HCT116 (cell line): ENCODE data around the gene BIRC6. TPM values are rescaled to one million over a fixed set of nuclear protein-coding genes. Genes with fewer than 3 reads are reported as not detected.

Experiments
- ATAC-seq: fragments of 200-7000 bp; cut with Tn5 transposase; 2 replicates; pipeline ENCODE4 v1.9.1; 2020; ENCODE audit warnings: mild to moderate bottlenecking, moderate library complexity
- BruUV-seq: library from RNA; stranded (reverse); fragments of 400-500 nt; replicated peaks from 2 replicates; lab custom pipeline; 2021; lab: Mats Ljungman, UMichigan
- CTCF ChIA-PET: fragments of 300-600 bp; sonication (Branson Sonifier 250); formaldehyde crosslinking; loops from one replicate; lab custom pipeline; 2021; ENCODE audit warnings: antibody characterized with exemption; lab: Charles Lee
- POLR2A ChIA-PET: fragments of 300-600, 350-600 bp; sonication (Branson Sonifier 250); formaldehyde crosslinking; loops from one replicate; lab custom pipeline; 2021; ENCODE audit warnings: antibody characterized with exemption; lab: Charles Lee
- RAD21 ChIA-PET, 2 experiments: fragments of 300-600 bp; sonication (Branson Sonifier 250); formaldehyde crosslinking; loops; one replicate each; lab custom pipeline; 2023; ENCODE audit warnings: low total read pairs in 2 of 2; ENCODE audit not compliant: uncharacterized antibody in 2 of 2, unreplicated experiment in 2 of 2, low non-redundant PET in 1 of 2; lab: Charles Lee
- DNase-seq: peaks from one replicate; pipeline ENCODE4 v3.0.0-alpha.2; 2010; ENCODE audit warnings: low read depth, low spot score
- H2AFZ ChIP-seq: fragments of 200-600 bp; shearing (Covaris generic), sonication (generic); 2 replicates; pipeline ENCODE4 v1.6.1; 2017; ENCODE audit warnings: low read depth, mixed run types, mixed read lengths, antibody characterized with exemption, low read length; ENCODE audit not compliant: poor library complexity, severe bottlenecking
- H3K27ac ChIP-seq: 2 replicates; pipeline ENCODE4 v1.5.1; 2012; ENCODE audit warnings: low read depth, low read length
- H3K27me3 ChIP-seq: fragments of 200-600 bp; sonication (generic); 2 replicates; pipeline ENCODE4 v1.6.1; 2016; ENCODE audit warnings: mixed run types, low read length, mixed read lengths; ENCODE audit not compliant: insufficient read depth
- H3K36me3 ChIP-seq, 2 experiments: fragments of 200-500 bp in 1 of 2; fragments of 200-600 bp in 1 of 2; sonication (Bioruptor generic) in 1 of 2; sonication (generic) in 1 of 2; 2 replicates each; pipeline versions ENCODE4 v1.5.1 to v1.6.1; 2014 to 2016; ENCODE audit warnings: low read length in 2 of 2, inconsistent platforms in 1 of 2, mixed read lengths in 1 of 2, mixed run types in 1 of 2; ENCODE audit not compliant: insufficient read depth in 2 of 2, control insufficient read depth in 1 of 2
- H3K4me1 ChIP-seq, 2 experiments: fragments of 200-600 bp in 1 of 2; sonication (generic) in 1 of 2; 2 replicates each; pipeline versions ENCODE4 v1.5.1 to v1.6.1; 2012 to 2017; ENCODE audit warnings: low read length in 2 of 2, inconsistent platforms in 1 of 2, mild to moderate bottlenecking in 1 of 2, mixed read lengths in 1 of 2, mixed run types in 1 of 2, moderate library complexity in 1 of 2; ENCODE audit not compliant: insufficient read depth in 2 of 2, control insufficient read depth in 1 of 2
- H3K4me2 ChIP-seq: fragments of 200-600 bp; sonication (generic); 2 replicates; pipeline ENCODE4 v1.6.1; 2017; ENCODE audit warnings: mixed run types, low read length, mixed read lengths
- H3K4me3 ChIP-seq, 2 experiments: fragments of 200-600 bp in 1 of 2; sonication (generic) in 1 of 2; replicated peaks in 1 of 2; 2 replicates each; pipeline ENCODE4 v1.5.1; 2011 to 2016; ENCODE audit warnings: low read length in 2 of 2, control low read depth in 1 of 2, low read depth in 1 of 2, mild to moderate bottlenecking in 1 of 2, mixed read lengths in 1 of 2, mixed run types in 1 of 2
- H3K79me2 ChIP-seq: fragments of 200-600 bp; sonication (generic); 2 replicates; pipeline ENCODE4 v1.6.1; 2017; ENCODE audit warnings: mild to moderate bottlenecking, mixed run types, low read length, moderate library complexity, mixed read lengths; ENCODE audit not compliant: insufficient read depth
- H3K9ac ChIP-seq: fragments of 200-600 bp; sonication (generic); 2 replicates; pipeline ENCODE4 v1.6.1; 2016; ENCODE audit warnings: low read length, mixed read lengths
- H3K9me2 ChIP-seq: fragments of 200-600 bp; sonication (generic), shearing (Covaris generic); 2 replicates; pipeline ENCODE4 v1.6.1; 2017; ENCODE audit warnings: mixed run types, mild to moderate bottlenecking, moderate library complexity; ENCODE audit not compliant: insufficient read depth
- H3K9me3 ChIP-seq, 2 experiments: fragments of 200-500 bp in 1 of 2; fragments of 200-600 bp in 1 of 2; sonication (Bioruptor generic) in 1 of 2; sonication (generic) in 1 of 2; 2 replicates each; pipeline ENCODE4 v1.6.1; 2014 to 2017; ENCODE audit warnings: low read length in 2 of 2, mixed read lengths in 2 of 2, inconsistent platforms in 1 of 2, low read depth in 1 of 2, mild to moderate bottlenecking in 1 of 2, mixed run types in 1 of 2, moderate library complexity in 1 of 2; ENCODE audit not compliant: control insufficient read depth in 1 of 2, insufficient read depth in 1 of 2
- H4K20me1 ChIP-seq: fragments of 200-600 bp; sonication (generic), shearing (Covaris generic); 2 replicates; pipeline ENCODE4 v1.6.1; 2017; ENCODE audit warnings: mixed run types, mild to moderate bottlenecking, moderate library complexity; ENCODE audit not compliant: insufficient read depth
- ATF3 ChIP-seq: IDR thresholded peaks from 2 replicates; pipeline ENCODE4 v1.6.1; 2012
- CBX3 ChIP-seq: IDR thresholded peaks from 2 replicates; pipeline ENCODE4 v1.6.1; 2012; ENCODE audit warnings: low read depth
- CTCF ChIP-seq, 3 experiments: fragments of 200-600 bp in 1 of 3; sonication (generic) in 1 of 3; IDR thresholded peaks in 2 of 3; conservative IDR thresholded peaks in 1 of 3; 2 replicates each; pipeline ENCODE4 v1.5.1; 2012 to 2017; ENCODE audit warnings: low read depth in 2 of 3, low read length in 2 of 3, antibody characterized with exemption in 1 of 3, borderline replicate concordance in 1 of 3, control low read depth in 1 of 3, mild to moderate bottlenecking in 1 of 3, mixed read lengths in 1 of 3, mixed run types in 1 of 3, moderate library complexity in 1 of 3; ENCODE audit not compliant: insufficient read depth in 1 of 3
- EGR1 ChIP-seq: IDR thresholded peaks from 2 replicates; pipeline ENCODE4 v1.6.1; 2012; ENCODE audit warnings: low read depth
- EZH2 ChIP-seq: fragments of 200-600 bp; sonication (generic); IDR thresholded peaks from 2 replicates; pipeline ENCODE4 v1.6.1; 2017; ENCODE audit warnings: antibody characterized with exemption, mixed run types
- EZH2phosphoT487 ChIP-seq: fragments of 200-600 bp; IDR thresholded peaks from 2 replicates; pipeline ENCODE4 v1.6.1; 2018; ENCODE audit warnings: antibody characterized with exemption, borderline replicate concordance
- FOSL1 ChIP-seq: IDR thresholded peaks from 2 replicates; pipeline ENCODE4 v1.6.1; 2012; ENCODE audit warnings: low read depth
- JUND ChIP-seq: IDR thresholded peaks from 2 replicates; pipeline ENCODE4 v1.6.1; 2012
- MAX ChIP-seq: IDR thresholded peaks from 2 replicates; pipeline ENCODE4 v1.6.1; 2012
- POLR2A ChIP-seq: IDR thresholded peaks from 2 replicates; pipeline ENCODE4 v1.7.0; 2011; ENCODE audit warnings: borderline replicate concordance; ENCODE audit not compliant: insufficient read depth, insufficient read length; ENCODE audit errors: extremely low read depth
- POLR2AphosphoS5 ChIP-seq: IDR thresholded peaks from 2 replicates; pipeline ENCODE4 v1.6.1; 2011; ENCODE audit warnings: mild to moderate bottlenecking, low read depth, low read length, moderate library complexity
- RAD21 ChIP-seq: IDR thresholded peaks from 2 replicates; pipeline ENCODE4 v1.6.1; 2012; ENCODE audit warnings: low read depth, mild to moderate bottlenecking
- REST ChIP-seq: IDR thresholded peaks from 2 replicates; pipeline ENCODE4 v1.6.1; 2012; ENCODE audit warnings: low read depth
- SIN3A ChIP-seq: IDR thresholded peaks from 2 replicates; pipeline ENCODE4 v1.6.1; 2012; ENCODE audit warnings: low read depth
- SP1 ChIP-seq: IDR thresholded peaks from 2 replicates; pipeline ENCODE4 v1.6.1; 2012; ENCODE audit warnings: low read depth
- TCF7L2 ChIP-seq: IDR thresholded peaks from 2 replicates; pipeline ENCODE4 v1.7.0; 2011; ENCODE audit warnings: borderline replicate concordance, inconsistent platforms; ENCODE audit not compliant: insufficient read depth, insufficient read length; ENCODE audit errors: extremely low read depth
- YY1 ChIP-seq: IDR thresholded peaks from 2 replicates; pipeline ENCODE4 v1.6.1; 2011; ENCODE audit warnings: low read length, low read depth, moderate library complexity, mild to moderate bottlenecking; ENCODE audit not compliant: insufficient replicate concordance; ENCODE audit errors: extremely low read depth
- ZNF274 ChIP-seq: fragments of 200-500 bp; sonication (Bioruptor generic); IDR thresholded peaks from 2 replicates; pipeline ENCODE4 v1.6.1; 2014; ENCODE audit warnings: mild to moderate bottlenecking, low read depth, low read length, inconsistent platforms
- intact Hi-C: fragments of 100-400 bp; cut with micrococcal nuclease; formaldehyde crosslinking; loops from 2 replicates; pipeline ENCODE4 v1.10.0; 2022
- total RNA-seq: library from RNA; stranded (reverse); gene quantifications from one replicate; pipeline ENCODE4 v1.2.1, GENCODE V29; 2021; ENCODE audit not compliant: unreplicated experiment

BIRC6 gene
- total RNA-seq, 1 experiment from 2014 or later: 60.7 TPM

GRCh38 chr2:32564417-32565035, 207.7 kb downstream of the BIRC6 start:
- intact Hi-C loops: no loop called here
- CTCF ChIA-PET: no interaction called here
- no peak for TF ChIP-seq EGR1
- no peak for TF ChIP-seq MAX
- TF ChIP-seq SP1: no peak
- TF ChIP-seq ZNF274: no peak
- TF ChIP-seq JUND: no peak
- no peak for TF ChIP-seq FOSL1
- no peak for TF ChIP-seq POLR2A
- TF ChIP-seq TCF7L2: no peak
- TF ChIP-seq ATF3: no peak
- no peak for TF ChIP-seq YY1
- TF ChIP-seq POLR2AphosphoS5: no peak
- no peak for TF ChIP-seq REST
- TF ChIP-seq EZH2phosphoT487: no peak
- TF ChIP-seq RAD21: no peak
- TF ChIP-seq EZH2: no peak
- no peak for TF ChIP-seq CTCF (IDR thresholded peaks at IDR 0.05 in 2 of 3, conservative IDR thresholded peaks at IDR 0.05 in 1 of 3; ENCODE audit: borderline replicate concordance in 1 of 3, insufficient read depth in 1 of 3, low read depth in 2 of 3, low read length in 2 of 3)
- TF ChIP-seq CBX3: no peak
- TF ChIP-seq SIN3A: no peak
- TF ChIP-seq, all 23 proteins: peak for 0
- no peak overlapping the region for H3K4me3 ChIP-seq
- H3K79me2 ChIP-seq: no peaks in the 10 kb centered on the region; the same call in 1 of the 2 replicates
- no peaks in the 10 kb centered on the region for H4K20me1 ChIP-seq
- H3K9me3 ChIP-seq: peaks cover 5% of the 10 kb centered on the region in 2 experiments; a peak in 2 of 4 replicates
- H3K4me2 ChIP-seq: no peak overlapping the region
- H3K4me1 ChIP-seq: no peaks in the 10 kb centered on the region
- no peak overlapping the region for H3K27ac ChIP-seq
- ChIA-PET POLR2A (no interaction called here), RAD21 (no interaction called here)
- no peak overlapping the region for H3K9ac ChIP-seq
- H3K36me3 ChIP-seq: peaks cover 0 to 24% of the 10 kb centered on the region in 2 experiments; a peak in 1 of 4 replicates
- no TSS peak for BruUV-seq
- no peak for DNase-seq
- no peaks in the 10 kb centered on the region for H3K27me3 ChIP-seq
- no peak overlapping the region for H2AFZ ChIP-seq
- ATAC-seq: no peak
- no peaks in the 10 kb centered on the region for H3K9me2 ChIP-seq
